GM21576 (cell line): ENCODE measurements around the gene RTBDN.

ENCODE experiments used
- ATAC-seq: cut with Tn5 transposase; IDR thresholded peaks from one replicate; pipeline ENCODE4 v1.9.1; 2021; ENCODE audit warnings: mild to moderate bottlenecking, moderate library complexity; ENCODE audit not compliant: unreplicated experiment

RTBDN gene

DNA sequence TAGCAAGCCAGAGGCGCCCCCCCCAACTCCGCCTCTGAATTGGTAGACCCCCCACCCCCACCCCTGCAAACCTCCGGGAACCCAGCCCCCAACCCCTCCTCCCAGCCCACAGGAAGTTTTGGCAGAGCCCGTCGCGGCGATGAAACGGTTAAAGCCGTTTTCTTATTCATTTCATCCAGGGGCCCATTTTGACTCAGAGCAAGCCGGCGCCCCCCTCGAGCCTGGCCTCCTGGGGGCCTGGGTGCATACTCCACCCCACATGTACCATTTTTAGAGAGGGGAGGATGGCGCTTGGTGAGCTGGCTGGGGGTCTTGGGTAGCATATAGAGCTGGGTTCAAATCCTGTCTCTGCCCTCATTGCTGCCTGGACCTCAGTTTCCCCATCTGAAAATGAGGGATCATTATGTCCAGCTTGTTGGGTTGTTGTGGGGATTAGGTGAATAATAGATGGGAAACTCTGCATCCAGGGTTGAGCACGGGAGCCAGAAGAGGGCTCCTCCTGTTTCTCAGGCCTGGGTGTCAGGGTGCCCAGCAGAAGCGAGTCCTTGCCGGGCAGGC, 51.0 kb downstream of the RTBDN start:
- no peak for ATAC-seq

DNA sequence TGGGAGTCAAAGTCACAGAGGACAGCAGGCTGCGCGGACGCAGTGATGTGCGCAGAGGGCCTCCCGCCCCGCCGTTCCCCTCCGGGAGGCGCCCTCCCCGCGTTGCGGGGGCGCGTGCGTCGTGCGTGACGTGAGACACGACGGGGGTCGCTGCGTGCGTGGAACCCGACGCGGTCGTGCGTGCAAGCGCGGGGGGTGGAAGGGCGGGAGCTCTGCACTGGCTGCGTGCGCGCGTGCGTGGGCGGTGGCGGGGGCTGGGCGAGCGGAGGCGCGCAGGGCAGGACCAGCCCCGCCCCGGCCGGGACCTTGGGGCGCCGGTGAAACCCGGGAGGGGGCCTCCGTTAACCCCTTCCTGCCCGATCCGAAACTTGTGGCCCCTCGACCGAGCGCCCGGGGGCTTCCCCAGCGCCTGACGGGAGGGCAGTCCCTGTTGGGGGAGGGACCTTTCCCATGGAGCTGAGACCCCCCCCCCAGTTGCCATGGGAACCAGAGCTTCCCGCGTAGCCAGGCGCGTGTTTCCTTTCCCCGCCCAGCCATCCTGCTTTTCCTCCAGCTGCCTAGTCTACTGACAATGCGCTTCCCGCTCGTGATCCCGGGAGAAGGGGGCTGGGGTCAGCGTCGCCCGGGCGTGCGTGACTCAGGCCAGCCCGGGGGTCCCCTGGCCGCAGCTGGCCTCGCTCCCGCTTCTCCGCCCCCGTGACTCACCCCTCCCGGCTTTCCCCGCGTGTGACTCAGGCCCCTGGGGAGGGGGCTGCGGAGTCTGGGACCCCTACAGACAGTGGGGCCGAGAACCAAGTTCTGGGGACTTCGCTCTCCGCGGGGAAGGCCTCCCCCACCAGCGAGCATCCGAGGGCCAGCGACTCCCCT, 51.7 kb downstream of the RTBDN start:
- ATAC-seq: peak; percentile 34

DNA sequence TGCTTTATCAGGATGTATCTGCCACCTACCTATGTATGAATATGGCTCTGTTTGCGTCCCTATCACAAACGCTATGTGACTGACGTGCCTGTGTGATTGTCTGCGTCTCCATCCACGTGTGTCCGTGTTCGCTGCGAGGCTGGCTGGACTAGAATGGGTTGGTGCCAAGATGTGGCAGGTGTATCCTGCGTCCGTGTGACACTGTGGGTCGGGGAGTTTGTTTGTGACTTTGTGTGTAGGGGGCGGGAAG, 52.3 kb downstream of the RTBDN start:
- no peak for ATAC-seq

DNA sequence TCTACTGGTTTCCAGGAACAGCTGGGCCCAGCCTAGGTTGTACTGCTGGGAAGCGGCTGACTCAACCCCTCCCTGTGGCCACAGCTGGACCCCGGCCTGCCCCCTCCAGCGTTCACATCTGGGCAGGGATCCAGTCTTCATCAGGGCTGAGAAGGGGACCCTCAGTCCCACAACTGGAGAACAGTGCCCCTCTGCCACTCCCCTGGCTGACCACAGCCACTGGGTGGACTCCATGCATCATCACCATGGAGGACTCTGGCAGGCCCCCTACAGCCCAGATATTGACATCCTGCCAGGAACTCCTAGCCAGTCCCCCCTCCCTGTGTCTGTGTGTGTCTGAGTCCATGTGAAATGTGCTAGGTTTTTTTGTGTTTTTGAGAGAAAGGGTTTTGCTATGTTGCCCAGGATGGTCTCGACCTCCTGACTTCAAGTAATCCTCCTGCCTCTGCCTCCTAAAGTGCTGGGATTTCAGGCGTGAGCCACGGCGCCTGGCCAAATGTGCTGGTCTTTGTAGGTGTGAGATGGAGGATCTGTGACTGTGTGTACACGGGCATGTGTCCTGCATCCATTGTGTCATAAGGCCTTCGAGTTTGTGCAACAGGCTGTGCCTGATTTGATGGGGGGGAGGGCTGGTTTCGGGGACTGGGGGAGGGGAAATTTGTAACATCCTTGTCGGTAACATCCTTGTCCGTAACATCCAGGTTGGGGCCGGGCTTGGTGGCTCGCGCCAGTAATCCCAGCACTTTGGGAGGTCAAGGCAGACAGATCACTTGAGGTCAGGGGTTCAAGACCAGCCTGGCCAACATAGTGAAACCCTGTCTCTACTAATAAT, 55.0 kb downstream of the RTBDN start:
- no peak for ATAC-seq

DNA sequence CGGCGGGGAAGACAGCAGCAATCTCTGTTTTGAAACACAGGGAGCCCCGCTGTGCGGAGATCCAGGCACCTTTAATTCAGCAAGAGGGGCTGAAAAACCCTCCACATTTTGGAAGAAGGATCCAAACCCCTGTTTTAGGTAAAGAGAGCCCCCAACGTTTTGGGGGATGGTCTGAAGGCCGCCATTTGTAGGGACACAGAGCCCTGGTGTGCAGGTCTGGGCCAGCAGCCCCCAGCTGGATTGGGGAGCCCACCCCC, 55.5 kb downstream of the RTBDN start:
- ATAC-seq: no peak

DNA sequence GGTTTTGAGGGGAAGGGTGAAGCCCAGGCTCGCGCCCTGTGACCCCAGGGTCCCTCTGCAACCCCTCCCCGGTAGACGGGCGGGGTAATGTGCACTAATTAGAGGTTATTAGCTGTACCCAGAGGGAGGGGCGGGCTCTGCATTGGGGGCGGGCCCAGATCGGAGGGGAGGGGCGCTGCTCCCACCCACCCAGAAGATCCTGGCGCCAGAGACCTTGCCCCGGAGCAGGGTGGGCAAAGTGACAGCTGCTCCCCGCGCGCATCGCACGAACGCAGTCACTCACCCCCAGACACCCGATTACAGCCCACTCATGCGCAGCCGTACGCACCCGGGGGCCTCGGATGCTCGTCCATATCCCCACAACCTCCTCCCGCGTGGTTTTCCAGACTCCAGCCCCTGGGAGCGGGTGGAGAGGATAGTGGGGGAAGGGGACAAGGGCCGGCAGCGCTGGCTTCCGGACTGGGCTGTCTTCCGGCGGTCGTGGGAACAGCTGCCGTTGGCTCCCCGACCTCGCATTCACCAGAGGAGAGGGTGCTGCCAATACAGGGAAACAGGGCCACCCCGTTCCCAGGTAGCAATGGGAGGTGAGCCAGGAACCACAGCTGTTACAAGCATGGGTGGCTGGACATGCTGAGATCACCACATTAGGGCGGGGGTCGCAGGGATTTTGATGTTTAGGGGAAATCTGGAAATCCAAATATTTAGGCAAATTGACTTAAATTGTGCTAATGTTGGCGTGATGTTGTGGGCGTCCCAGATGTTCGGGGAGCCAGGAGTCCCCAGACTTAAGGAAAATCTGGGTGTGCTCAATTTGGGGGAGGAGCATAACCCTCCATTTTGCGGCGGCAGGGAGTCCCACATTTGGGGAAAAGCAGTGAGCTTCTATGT, 56.1 kb downstream of the RTBDN start:
- no peak for ATAC-seq

DNA sequence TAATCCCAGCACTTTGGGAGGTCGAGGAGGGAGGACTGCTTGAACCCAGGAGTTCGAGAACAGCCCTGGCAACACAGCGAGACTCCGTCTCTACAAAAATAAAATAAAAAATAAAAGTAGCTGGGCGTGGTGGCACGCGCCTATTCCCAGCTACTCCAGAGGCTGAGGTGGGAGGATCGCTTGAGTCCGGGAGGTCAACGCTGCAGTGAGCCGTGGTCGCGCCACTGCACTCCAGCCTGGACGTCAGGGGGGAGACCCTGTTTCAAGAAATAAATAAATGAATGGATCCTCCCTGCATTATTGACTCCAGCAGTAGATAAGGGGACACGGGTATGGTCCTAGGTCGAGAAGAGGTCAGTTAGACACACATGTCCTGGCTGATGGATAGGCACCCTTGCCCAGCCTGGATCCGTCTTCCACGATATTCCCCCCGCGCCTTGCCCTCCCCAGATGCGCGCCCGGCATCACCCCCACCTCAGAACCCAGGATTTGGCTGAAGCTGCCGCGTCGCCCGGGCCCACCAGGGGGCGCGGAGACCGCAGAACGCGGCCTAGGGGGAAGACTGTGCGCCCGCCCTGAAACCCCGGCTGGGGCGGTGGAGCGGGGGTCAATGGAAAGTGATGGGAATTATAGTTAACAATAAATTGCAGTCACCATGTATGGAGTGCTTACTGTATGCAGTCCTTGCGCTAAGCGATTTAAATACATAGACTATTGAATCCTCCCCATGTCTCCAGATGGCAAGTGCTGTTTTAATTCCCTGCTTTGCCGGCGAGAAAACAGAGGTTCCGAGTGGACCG, 57.0 kb downstream of the RTBDN start:
- ATAC-seq: peak; percentile 37
